HG03342 (cell line): ENCODE data around the gene SCYGR4.

ENCODE experiments used
- ATAC-seq: cut with Tn5 transposase; IDR thresholded peaks from one replicate; pipeline ENCODE4 v1.9.1; 2021; ENCODE audit warnings: mild to moderate bottlenecking, moderate library complexity; ENCODE audit not compliant: unreplicated experiment

The SCYGR4 gene

DNA sequence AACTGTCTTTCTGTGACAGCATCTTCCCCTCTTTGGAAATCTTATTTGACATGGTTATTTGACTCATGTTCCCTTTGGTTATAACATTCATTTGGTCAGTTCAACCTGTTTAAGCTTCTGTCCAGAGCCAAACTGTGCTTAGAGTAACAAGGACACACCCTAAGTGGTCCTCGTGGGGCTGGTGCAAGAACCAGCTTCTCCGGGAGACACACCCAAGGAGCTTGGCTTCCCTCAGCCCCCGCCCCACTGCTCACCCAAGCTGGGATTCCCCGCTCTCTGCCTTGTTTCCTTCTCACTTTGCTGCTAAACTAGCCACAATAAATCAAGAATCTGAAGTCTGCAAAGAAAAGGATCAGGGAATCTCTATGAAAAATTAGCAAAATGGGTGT lies 4.0 kb upstream of the SCYGR4 start:
- ATAC-seq = no peak

DNA sequence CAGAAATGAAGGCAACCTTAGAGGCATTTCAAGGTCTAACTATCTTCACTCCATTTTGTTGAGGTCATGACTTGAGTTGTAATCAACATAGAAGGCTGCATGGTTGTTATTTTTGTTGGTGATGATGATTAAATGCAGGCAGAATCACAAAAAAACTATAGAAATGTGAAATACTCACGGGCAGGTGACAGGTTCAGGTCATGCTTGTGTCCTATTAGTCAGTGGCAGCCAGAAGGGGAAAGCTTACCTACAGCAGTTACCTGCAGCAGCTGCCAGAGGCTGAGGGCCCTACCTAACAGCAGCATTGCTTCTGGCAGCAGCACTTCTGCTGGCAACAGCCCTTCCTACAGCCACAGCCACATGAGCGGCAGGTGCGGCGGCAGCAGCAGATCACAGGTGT lies 3.1 kb upstream of the SCYGR4 start:
- no peak for ATAC-seq

DNA sequence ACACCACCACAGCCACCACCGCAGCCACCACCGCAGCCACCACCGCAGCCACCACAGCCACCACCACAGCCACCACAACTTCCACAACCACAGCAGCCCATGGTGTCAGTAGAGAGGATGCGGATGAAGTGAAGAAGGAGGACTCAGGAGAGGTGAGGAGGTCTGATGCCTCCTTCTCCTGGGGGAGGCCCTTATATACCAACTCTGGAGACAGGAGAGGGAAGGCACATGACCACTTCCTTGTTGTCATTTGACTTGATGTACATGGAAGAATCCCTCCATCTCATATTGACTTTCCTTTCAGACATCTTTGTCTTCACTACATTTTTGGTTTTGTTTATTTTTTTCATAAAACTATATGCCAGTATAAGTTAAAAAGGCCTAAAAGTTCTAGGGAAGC lies 2.6 kb upstream of the SCYGR4 start, which contains the start of gene SCYGR3:
TSS of gene SCYGR3 (minus strand) at position 101 of the 400 bp plus-strand sequence. CDS start at position 101, 0 bp downstream.
- no peak for ATAC-seq

GRCh38 chr2:227615181-227615580 lies 2.1 kb upstream of the SCYGR4 start:
- ATAC-seq = no peak

DNA sequence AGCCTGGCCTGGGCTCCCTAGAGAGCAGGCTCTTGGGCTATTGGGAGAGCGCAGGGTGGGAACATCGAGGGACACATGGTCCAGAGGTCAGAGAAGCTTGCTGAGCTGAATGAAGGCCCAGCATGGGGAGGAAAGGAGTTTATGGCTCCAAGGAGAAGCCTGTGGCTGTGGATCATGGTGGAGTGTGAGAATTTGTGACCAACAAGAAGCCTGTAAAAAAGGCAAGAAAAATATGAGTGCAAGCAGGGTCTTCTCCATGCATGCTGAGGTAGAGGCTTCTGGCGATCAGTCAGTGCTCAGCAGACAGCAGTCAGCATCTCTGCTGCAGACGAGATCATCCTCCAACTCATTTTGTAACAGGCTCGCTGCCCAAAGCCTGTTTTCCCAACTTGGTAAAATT lies 1.4 kb upstream of the SCYGR4 start:
- no peak for ATAC-seq

DNA sequence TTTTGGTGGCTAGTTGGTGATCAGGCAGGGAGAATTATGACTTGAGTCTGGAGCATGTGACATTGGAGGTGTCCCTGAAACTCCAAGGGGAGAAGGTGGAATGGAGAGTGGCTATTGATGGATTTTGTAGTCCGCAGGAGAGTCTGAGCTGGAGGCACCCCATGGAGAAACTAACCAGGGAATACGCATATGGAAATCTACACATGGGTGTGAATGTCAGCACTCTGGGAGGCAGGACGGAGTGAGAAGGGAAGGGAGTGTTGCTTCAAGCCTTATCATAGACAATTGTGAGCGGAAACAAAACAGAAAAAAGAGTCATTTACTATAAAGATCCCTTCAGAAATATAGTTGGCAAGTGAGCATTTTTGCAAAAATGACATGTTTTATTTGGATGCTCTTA lies 667 bp upstream of the SCYGR4 start:
- no peak for ATAC-seq

- ATAC-seq = no peak
These were observed 5.9 kb downstream of the SCYGR4 start for GRCh38 chr2:227623226-227623625.

DNA sequence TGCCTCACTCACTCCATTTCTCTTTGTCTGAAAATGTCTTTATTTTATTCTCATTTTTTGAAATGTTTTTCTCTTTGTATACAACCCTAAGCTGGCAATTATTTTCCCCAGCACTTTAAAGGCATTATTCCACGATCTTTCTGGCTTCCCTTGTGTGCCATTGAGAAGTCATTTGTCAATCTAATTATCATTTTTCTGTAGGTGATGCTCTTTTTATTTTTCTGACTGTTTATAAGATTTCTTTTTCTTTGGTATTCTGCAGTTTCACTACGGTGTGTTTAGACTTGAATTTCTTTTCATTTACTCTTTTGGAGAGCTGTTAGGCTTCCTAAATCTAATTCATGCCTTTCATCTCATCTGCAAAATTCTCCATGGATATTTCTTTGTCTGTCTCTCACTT lies 8.1 kb downstream of the SCYGR4 start:
- no peak for ATAC-seq

- no peak for ATAC-seq
These were observed 9.4 kb downstream of the SCYGR4 start for GRCh38 chr2:227626580-227627151.

DNA sequence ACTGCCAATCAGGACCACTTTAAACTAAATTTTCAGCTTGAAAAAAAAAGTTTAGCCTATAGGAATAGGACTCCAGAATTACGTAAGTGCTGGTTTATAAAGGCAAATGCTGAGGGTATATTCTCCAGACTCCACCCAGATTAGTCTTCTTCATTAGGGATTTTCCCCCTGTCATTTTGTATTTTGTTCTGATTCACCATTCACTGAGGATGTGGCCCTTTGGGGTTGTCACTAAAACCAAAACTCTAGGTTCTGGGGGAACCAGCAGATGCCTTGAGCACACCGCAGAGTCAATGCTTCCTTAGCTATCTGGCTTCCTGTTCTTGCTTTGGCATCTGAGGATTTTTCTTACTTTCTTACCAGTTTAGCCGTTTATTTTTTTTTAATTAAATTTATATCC lies 10.5 kb downstream of the SCYGR4 start:
- ATAC-seq = peak; percentile 97

- no peak for ATAC-seq
These were observed 12.1 kb downstream of the SCYGR4 start for GRCh38 chr2:227629435-227629834.

DNA sequence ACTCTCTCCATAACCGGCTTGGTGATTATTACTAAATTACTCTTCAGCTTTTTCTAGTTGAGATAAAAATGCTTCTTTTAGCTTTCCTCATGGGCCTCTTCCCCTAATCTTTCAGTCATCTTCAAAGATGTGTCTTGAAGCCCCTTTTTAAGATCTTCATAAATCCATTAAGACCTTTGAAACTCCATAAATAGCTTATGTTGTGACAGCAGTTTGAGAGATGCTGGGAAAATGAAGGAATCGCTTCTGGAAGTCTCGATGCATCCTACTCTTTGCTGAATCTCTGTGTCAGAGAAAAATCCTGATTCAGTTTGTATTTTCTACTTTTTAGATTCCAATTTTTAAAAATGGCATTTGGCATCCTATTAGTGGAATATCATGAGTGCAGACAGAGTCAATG lies 13.0 kb downstream of the SCYGR4 start:
- no peak for ATAC-seq

DNA sequence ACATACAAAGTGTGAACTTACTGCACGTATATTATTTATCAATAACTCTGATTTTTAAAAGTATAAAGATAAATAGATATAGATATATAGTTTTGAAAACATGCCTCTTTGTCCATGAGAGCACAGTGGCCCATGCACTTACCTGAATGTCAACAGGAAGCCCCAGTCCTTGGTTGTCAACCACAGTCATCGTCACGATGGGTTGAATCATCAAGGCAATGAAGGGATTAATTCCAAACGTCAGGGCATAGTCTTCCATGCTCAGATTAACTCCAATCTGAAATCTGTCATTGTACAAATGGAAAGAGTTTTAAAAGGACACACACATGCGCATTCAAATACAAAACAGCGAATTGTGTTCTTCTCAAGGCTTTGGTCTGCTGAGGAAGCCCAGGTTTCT lies 15.5 kb downstream of the SCYGR4 start:
- no peak for ATAC-seq

DNA sequence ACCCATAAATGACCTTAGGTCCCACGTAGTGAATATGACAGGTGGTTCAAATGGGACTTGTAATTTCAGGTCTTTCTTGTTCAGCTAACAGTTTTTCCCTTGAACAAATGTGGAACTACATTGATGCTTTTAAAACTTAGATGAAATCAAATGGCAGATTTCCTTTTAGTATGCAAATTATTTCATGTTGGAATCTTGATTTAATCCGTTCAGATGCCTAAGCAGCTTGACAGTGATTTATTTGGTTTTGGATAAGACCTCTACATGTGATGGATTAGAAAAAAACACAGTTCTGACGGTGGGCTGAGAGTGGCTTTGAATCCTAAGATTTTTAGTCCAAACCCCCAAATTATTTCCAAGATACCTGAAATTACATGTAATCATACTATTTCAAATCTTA lies 16.9 kb downstream of the SCYGR4 start:
- ATAC-seq = no peak

DNA sequence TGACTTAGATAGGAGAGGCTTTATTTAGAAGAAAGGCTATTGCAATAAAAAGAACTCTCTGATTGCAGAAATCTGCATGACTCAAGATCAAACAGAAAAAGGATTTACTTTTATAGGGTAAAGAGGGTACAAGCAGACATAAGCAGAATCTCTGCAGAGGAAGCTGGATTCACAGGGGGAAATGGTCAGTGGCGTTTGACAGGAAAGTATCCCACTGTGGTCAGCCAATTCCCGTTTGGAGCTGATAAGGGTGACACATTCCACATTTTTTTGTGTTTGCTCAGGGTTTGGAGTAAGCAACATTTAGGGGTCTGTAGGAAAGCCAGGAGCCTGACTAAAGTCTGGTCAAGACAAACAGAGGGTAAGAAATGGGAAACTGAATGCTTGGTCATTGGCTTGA lies 25.4 kb downstream of the SCYGR4 start:
- ATAC-seq = no peak

DNA sequence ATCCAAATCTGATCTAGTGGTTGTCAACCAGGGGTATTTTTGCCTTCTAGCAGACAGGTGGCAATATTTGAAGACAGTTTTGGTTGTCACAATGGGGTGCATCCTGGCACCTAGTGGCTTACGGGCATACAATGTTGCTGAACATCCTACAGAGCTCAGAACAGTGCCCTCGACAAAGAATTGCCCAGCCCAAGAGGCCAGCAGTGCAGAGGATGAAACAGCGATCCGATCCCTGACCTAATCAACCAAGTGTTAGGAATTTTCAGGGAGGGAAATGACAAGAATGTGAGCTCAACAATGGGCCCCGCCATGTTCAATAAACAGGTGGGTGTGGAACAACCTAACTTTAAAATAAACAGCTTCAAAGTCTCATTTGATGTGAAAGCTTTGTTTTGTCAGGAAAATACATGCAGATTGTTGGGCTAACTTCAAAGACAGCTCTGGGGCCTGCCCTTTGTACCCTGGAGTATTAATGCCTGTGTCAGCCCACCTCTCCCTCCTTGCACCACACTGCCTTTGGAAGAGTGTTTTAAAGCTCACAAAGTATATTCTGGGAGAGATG lies 26.8 kb downstream of the SCYGR4 start:
- ATAC-seq = no peak

GRCh38 chr2:227653419-227653818 lies 36.1 kb downstream of the SCYGR4 start:
- ATAC-seq = no peak

DNA sequence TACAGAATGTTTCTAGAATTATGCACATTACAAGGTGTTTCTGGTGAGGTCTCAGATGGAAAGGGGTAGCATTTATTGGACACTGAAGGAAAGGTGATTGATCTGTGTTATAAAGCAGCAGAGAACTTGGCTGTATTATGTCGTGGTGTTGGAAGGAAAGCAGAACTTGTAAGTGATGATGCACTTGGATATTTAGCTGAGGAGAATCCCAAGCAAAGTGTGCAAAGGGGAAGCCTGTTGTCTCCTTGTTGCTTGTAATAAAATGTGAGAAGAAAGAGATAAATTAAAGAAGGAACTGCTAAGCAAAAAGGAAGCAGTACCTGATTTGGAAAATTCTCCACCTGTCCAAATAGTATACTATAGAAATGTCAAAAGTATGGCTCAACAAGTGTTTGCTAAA lies 37.1 kb downstream of the SCYGR4 start:
- no peak for ATAC-seq

DNA sequence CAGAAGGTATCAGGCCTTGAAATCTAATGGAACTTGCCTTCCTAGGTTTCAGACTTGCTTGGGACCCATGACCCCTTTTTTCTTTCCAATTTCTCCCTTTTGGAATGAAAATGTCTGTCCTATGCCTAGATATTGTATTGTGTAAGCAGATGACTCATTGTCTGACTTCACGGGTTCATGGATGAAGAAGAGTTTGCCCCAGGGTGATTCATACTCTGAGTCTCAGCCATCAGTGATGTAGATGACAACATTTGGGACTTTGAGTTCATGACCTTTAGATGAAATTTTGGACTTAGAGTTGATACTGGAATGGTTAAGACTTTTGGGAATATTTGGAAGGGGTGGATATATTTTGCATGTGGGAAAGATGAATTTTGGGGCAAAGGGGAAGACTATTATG lies 38.2 kb downstream of the SCYGR4 start:
- peak; percentile 55 for ATAC-seq

DNA sequence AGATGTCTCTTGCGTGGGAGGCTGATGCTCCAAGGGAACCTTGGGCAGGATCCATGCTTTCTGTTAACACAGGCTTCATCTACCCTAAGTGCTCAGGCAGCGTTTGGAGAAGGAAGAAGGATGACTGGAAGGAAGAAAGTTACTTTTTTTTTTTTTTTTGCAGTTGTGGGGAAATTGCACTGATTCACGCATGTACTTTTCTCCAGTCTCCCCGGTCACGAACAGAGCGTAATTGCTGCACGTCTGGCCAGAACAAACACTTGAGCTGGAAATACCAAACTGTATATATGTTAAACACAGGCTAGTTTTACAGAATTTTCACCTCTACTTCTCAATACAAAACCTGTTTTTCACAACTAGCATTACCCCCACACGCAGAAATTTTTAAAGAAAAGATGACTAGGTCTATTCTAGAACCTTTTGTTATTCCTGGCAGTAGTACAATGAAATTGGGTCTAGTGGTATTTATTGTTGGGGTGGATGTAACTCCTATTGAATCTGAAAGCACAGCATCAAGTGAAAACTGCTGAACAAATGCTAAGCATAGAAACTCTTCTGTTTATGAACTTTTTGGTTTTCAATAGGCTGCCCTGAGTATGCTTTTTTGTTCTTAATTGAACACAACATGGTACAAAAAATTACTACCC lies 40.0 kb downstream of the SCYGR4 start:
- ATAC-seq = no peak

DNA sequence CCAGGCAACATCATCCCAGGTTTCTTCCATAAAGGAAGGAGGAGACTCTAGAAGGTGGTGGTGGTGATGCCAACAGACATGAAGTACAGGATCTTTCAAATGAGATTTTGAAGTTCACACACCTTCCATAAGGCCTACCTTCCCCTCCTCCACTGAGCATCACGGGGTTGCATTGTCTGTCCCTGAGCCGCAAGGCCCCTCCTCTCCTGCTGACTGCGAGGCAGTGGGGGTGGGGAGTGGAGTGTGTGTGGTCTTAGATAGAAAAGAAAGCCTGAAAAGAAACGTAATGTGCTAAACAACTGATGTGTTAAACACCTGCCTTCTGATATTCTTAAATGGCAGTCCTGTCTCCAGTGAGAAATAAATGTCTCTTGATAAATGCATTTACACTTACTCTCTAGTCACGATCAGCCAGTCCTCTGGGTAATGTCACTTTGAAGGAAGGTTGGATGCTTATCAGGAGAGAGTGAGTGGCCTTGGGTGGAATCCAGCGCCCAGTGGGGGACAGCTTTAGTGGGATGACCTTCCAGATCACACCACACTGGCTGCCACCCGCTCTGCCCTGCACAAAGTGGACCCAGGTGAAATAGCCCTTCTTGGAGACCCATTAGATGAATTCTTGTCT lies 43.8 kb downstream of the SCYGR4 start:
- no peak for ATAC-seq

DNA sequence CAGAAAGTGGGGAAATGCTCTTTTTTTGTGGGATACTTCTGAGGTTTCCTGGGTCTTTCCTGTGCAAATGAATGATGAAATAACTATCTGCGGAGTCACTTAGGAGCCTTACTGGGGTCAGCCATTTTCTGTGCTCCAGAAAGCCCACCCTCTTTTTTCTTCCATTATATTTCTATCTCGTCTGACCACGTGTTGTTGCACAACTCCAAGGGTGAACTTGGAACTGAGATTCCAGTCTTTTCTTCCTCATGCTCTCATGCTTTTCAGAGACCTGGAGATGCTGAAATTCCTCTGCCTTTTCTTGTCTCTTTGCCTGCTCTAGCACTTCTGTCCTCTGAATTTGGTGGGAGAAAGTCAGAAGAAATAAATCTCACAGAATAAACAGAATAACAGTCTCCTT lies 44.5 kb downstream of the SCYGR4 start:
- ATAC-seq = no peak
